Cardiac fibroblast (primary cell): ENCODE data around the gene MITF.

Experiments
- DNase-seq, 2 donors: peaks; one replicate each; pipeline versions ENCODE4 v3.0.0 to v3.0.0-alpha.2; 2010; ENCODE audit warnings: low read depth in 2 of 2
- H3K4me3 ChIP-seq, 2 donors: replicated peaks in 1 of 2; 1 replicate in 1 of 2; 2 replicates in 1 of 2; pipeline ENCODE4 v1.5.1; 2011; ENCODE audit warnings: low read depth in 2 of 2, low read length in 2 of 2, mild to moderate bottlenecking in 2 of 2, moderate library complexity in 1 of 2
- CTCF ChIP-seq: IDR thresholded peaks from one replicate; pipeline ENCODE4 v1.5.1; 2011; ENCODE audit warnings: low read depth, mild to moderate bottlenecking, low read length, inconsistent platforms

The MITF gene

DNA sequence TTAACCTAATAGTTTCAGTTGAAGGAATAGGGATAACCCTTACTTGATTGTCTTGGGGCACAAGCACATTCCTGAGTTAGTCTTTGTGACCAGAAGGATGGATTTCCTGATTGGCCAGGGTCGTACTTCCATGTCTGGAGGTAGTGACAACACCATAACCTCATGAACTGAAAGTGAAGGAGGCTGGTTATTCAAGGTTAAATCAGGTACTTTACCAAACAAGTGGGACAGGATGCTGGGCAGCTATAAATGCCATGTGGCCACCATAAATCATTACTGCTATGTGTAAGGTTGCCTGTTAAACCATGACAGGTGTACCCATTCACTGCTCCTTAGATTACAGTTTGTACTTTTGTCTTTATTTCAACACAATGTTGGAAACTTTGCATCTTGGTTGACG is 132.0 kb downstream of the MITF start:
- no peak for TF ChIP-seq CTCF
- H3K4me3 ChIP-seq = no peak overlapping the region
- no peak for DNase-seq

DNA sequence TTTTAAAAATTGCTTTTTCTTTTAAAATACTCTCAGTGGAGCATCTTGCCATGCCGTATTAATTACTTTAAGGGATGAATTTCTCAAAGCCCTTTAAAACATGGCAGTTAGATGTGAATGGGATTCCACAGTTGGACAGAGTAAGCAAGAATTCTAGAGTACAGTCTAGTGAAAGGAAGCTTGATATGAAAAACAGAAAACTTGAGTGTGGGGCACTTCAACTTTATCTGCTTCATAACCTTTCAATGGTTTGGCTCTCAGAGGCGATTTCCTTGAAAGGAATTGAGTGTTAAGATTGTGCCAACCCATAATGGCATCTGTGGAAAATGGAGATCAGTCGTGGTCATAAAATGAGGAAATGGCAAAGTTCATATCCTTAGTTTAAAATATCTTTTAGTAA is 132.6 kb downstream of the MITF start:
- no peak for DNase-seq
- TF ChIP-seq CTCF = no peak
- H3K4me3 ChIP-seq = no peak overlapping the region

DNA sequence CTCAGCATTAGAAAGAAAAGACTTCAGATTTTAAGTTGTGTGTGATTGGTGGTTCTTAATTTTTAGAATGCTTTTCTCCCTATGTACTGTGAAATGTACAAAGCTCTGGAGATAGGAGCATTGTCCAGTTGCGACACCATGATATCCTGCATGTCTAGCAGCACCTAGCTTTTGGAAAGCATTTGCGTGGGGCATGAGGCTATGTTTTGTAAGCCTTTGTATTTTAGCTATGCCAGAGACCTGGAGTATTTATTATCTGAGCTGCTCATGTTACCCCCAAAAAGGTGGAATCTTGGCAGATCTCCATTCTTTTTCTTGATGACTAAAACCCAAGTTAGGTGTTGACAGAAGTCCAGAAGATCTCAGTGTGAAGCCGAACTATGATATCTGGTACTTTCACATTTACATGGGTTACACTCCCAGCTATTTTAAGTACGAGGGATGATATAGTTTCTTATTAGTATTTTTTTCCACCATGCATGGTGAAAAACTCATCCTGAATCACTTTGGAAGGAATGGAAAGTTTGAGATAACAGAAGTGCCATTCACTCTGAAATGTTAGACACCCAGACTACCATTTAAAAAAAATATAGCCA is 133.6 kb downstream of the MITF start:
- no peak for DNase-seq
- H3K4me3 ChIP-seq = no peak overlapping the region
- TF ChIP-seq CTCF = no peak

GRCh38 chr3:69876073-69876472 is 136.8 kb downstream of the MITF start:
- H3K4me3 ChIP-seq = no peak overlapping the region
- no peak for DNase-seq
- TF ChIP-seq CTCF = no peak

DNA sequence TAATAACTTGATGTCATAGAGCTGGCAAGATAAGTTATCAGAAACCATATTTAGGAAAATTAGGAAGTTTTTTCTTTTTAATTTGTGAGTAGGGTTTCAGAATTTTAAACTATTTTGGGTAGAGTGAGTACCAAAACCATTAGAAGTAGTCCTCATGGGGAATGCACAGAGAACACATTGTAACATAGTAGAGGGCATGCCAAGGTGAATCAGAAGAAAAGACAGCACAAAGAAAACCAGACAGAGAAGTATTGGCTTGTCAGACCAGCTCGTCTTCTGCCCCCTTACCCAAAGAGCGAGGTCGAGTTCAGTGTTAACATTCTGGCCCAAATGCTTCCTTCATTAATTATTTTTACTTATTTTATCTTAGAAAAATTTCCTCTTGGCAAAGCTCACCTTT is 139.0 kb downstream of the MITF start:
- H3K4me3 ChIP-seq = no peak overlapping the region
- TF ChIP-seq CTCF = no peak
- no peak for DNase-seq

- DNase-seq = no peak
- H3K4me3 ChIP-seq = no peak overlapping the region
- no peak for TF ChIP-seq CTCF
Measured at GRCh38 chr3:69879051-69879450, 139.8 kb downstream of the MITF start.

DNA sequence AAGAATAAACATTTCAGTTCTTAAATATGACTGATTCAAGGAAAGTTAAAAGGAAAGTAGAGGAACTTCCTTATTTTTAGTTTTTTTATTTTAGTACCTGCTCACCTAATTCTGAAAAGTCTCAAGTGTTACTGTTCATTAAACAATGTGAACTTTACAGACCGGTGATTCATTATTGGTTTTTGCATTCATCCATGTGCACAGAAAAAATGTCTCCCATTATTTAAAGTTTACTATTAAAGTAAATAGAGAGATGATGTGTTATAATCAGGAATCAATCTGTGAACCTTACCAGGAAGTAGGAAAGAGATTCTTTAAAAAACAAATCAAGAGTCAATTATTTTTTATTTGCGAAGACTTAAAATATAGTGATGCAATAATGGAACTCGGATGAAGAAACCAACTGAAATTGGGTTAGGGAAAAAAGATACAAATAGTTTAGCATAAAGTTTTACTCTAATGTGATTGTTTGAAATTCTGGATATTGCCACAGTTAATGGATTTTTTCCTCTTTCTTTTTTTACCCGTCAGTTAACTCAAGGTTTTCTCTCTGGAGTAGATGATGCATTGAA is 140.9 kb downstream of the MITF start:
- no peak overlapping the region for H3K4me3 ChIP-seq

More for the DNA sequence above, 140.9 kb downstream of the MITF start:
- no peak for DNase-seq
- no peak for TF ChIP-seq CTCF
